Neural cell (in vitro differentiated cells): ENCODE data around the gene DPH1. TPM values are rescaled to one million over a fixed set of nuclear protein-coding genes. Genes with fewer than 3 reads are reported as not detected.

Experiments
- H2AFZ ChIP-seq: fragments of 200-600, 300-800 bp; sonication (generic), shearing (Covaris generic); 2 replicates; pipeline ENCODE4 v1.6.0; 2014; ENCODE audit warnings: low read depth, mild to moderate bottlenecking, antibody characterized with exemption, low read length, moderate library complexity
- H3F3A ChIP-seq: fragments of 200-600 bp; shearing (Covaris generic); 2 replicates; pipeline ENCODE4 v1.6.1; 2016; ENCODE audit warnings: mild to moderate bottlenecking, moderate library complexity, mixed read lengths, antibody characterized with exemption, low read length; ENCODE audit not compliant: insufficient read depth, poor library complexity, severe bottlenecking
- H3K27ac ChIP-seq: fragments of 200-600, 300-800 bp; sonication (generic), shearing (Covaris generic); 2 replicates; pipeline ENCODE4 v1.5.1; 2014; ENCODE audit warnings: mild to moderate bottlenecking, low read length, moderate library complexity
- H3K27me3 ChIP-seq: fragments of 300-800, 200-600 bp; sonication (generic), shearing (Covaris generic); 2 replicates; pipeline ENCODE4 v1.6.0; 2014; ENCODE audit warnings: mild to moderate bottlenecking, low read depth, low read length, moderate library complexity; ENCODE audit not compliant: insufficient read depth
- H3K36me3 ChIP-seq: fragments of 300-800, 200-600 bp; sonication (generic), shearing (Covaris generic); 2 replicates; pipeline ENCODE4 v1.5.1; 2014; ENCODE audit warnings: mild to moderate bottlenecking, antibody characterized with exemption, low read length, moderate library complexity; ENCODE audit not compliant: insufficient read depth
- H3K4me2 ChIP-seq: fragments of 300-800, 200-600 bp; sonication (generic), shearing (Covaris generic); 2 replicates; pipeline ENCODE4 v1.6.0; 2014; ENCODE audit warnings: mild to moderate bottlenecking, low read length
- H3K4me3 ChIP-seq: fragments of 300-800, 200-600 bp; sonication (generic), shearing (Covaris generic); 2 replicates; pipeline ENCODE4 v1.5.1; 2014; ENCODE audit warnings: mild to moderate bottlenecking, low read length, moderate library complexity
- H3K79me2 ChIP-seq: fragments of 200-600 bp; shearing (Covaris generic); replicated peaks from 2 replicates; pipeline ENCODE4 v1.6.0; 2014; ENCODE audit warnings: mild to moderate bottlenecking, low read length, moderate library complexity; ENCODE audit not compliant: insufficient read depth
- H3K9ac ChIP-seq: fragments of 300-800, 200-600 bp; sonication (generic), shearing (Covaris generic); 2 replicates; pipeline ENCODE4 v1.6.1; 2016; ENCODE audit warnings: mild to moderate bottlenecking, low read length, mixed read lengths
- H3K9me2 ChIP-seq: fragments of 200-600 bp; shearing (Covaris generic); 2 replicates; pipeline ENCODE4 v1.6.1; 2016; ENCODE audit warnings: mild to moderate bottlenecking, low read length, mixed read lengths; ENCODE audit not compliant: insufficient read depth
- H3K9me3 ChIP-seq: fragments of 200-600, 300-800 bp; sonication (generic), shearing (Covaris generic); 2 replicates; pipeline ENCODE4 v1.6.1; 2016; ENCODE audit warnings: mild to moderate bottlenecking, mixed run types, low read length, moderate library complexity, mixed read lengths
- H4K20me1 ChIP-seq: fragments of 200-600 bp; shearing (Covaris generic); 2 replicates; pipeline ENCODE4 v1.6.1; 2016; ENCODE audit warnings: mild to moderate bottlenecking, mixed run types; ENCODE audit not compliant: insufficient read depth
- CTCF ChIP-seq: fragments of 450-650 bp; IDR thresholded peaks from 2 replicates; pipeline ENCODE4 v1.5.1; 2014; ENCODE audit warnings: antibody characterized with exemption, mild to moderate bottlenecking, moderate library complexity; ENCODE audit not compliant: poor library complexity, severe bottlenecking
- EP300 ChIP-seq: fragments of 450-650 bp; conservative IDR thresholded peaks from 2 replicates; pipeline ENCODE4 v1.6.1; 2014; ENCODE audit warnings: antibody characterized with exemption, mild to moderate bottlenecking, moderate library complexity; ENCODE audit not compliant: poor library complexity, severe bottlenecking
- EZH2 ChIP-seq: fragments of 200-600, 300-800 bp; shearing (Covaris generic), sonication (generic); IDR thresholded peaks from 2 replicates; pipeline ENCODE4 v1.6.1; 2014; ENCODE audit warnings: antibody characterized with exemption, low read length, borderline replicate concordance, mild to moderate bottlenecking; ENCODE audit not compliant: insufficient read depth, poor library complexity, severe bottlenecking
- MXI1 ChIP-seq: fragments of 450-650 bp; conservative IDR thresholded peaks from 2 replicates; pipeline ENCODE4 v1.6.1; 2014; ENCODE audit warnings: antibody characterized with exemption, mild to moderate bottlenecking; ENCODE audit not compliant: poor library complexity, severe bottlenecking
- POLR2AphosphoS5 ChIP-seq: IDR thresholded peaks from 2 replicates; pipeline ENCODE4 v1.6.1; 2012
- RAD21 ChIP-seq: fragments of 450-650 bp; conservative IDR thresholded peaks from 2 replicates; pipeline ENCODE4 v1.6.1; 2014; ENCODE audit warnings: antibody characterized with exemption, mild to moderate bottlenecking, moderate library complexity
- REST ChIP-seq: IDR thresholded peaks from 2 replicates; pipeline ENCODE4 v1.6.1; 2012; ENCODE audit warnings: borderline replicate concordance
- SMC3 ChIP-seq: fragments of 450-650 bp; conservative IDR thresholded peaks from 2 replicates; pipeline ENCODE4 v1.6.1; 2014; ENCODE audit warnings: antibody characterized with exemption, mild to moderate bottlenecking, moderate library complexity; ENCODE audit not compliant: poor library complexity
- TAF1 ChIP-seq: IDR thresholded peaks from 2 replicates; pipeline ENCODE4 v1.6.1; 2012; ENCODE audit warnings: low read depth
- polyA plus RNA-seq: library from polyadenylated mRNA; depleted of rRNA; stranded (reverse); fragments of >200 nt; gene quantifications from 2 replicates; pipeline ENCODE4 v1.2.3, GENCODE V29; 2014

DPH1 gene
- polyA plus RNA-seq, 1 donor from 2014 or later, result 44.8 TPM

GRCh38 chr17:2028737-2029136, 1.2 kb upstream of the DPH1 start:
- H3K4me3 ChIP-seq, result no peak overlapping the region
- no peaks in the 10 kb centered on the region for H3F3A ChIP-seq
- TF ChIP-seq MXI1 (no peak), EZH2 (no peak), REST (no peak), TAF1 (no peak), SMC3 (no peak), EP300 (no peak), RAD21 (no peak), CTCF (no peak), POLR2AphosphoS5 (no peak)
- H4K20me1 ChIP-seq, result no peaks in the 10 kb centered on the region
- H3K4me2 ChIP-seq, result no peak overlapping the region
- H3K36me3 ChIP-seq, result no peaks in the 10 kb centered on the region
- no peak overlapping the region for H3K9ac ChIP-seq
- H2AFZ ChIP-seq, result no peak overlapping the region
- H3K27ac ChIP-seq, result no peak overlapping the region
- H3K9me2 ChIP-seq, result no peaks in the 10 kb centered on the region
- H3K9me3 ChIP-seq, result no peaks in the 10 kb centered on the region
- peaks cover 24% of the 10 kb centered on the region for H3K27me3 ChIP-seq
- H3K79me2 ChIP-seq, result no peaks in the 10 kb centered on the region

- no peaks in the 10 kb centered on the region for H3K79me2 ChIP-seq
- peaks cover 7% of the 10 kb centered on the region for H3K27me3 ChIP-seq
- no peaks in the 10 kb centered on the region for H4K20me1 ChIP-seq
- H2AFZ ChIP-seq, result peak overlapping the region; percentile 41
- peak overlapping the region; percentile 94 for H3K4me3 ChIP-seq
- H3K4me2 ChIP-seq, result peak overlapping the region; percentile 98
- no peaks in the 10 kb centered on the region for H3K9me3 ChIP-seq
- H3K9me2 ChIP-seq, result no peaks in the 10 kb centered on the region
- H3K27ac ChIP-seq, result peak overlapping the region; percentile 76
- peak; percentile 85 for TF ChIP-seq CTCF
- TF ChIP-seq RAD21, result peak; percentile 83
- TF ChIP-seq POLR2AphosphoS5, result no peak
- TF ChIP-seq SMC3, result peak; percentile 80
- TF ChIP-seq EZH2, result no peak
- TF ChIP-seq REST, result no peak
- no peaks in the 10 kb centered on the region for H3K36me3 ChIP-seq
- H3K9ac ChIP-seq, result peak overlapping the region; percentile 85
- H3F3A ChIP-seq, result no peaks in the 10 kb centered on the region
Measured at GRCh38 chr17:2030779-2031163, 818 bp downstream of the DPH1 start.
